Keratinocyte (primary cell): ENCODE measurements around the gene AP2A2. TPM values are rescaled to one million over a fixed set of nuclear protein-coding genes. Genes with fewer than 3 reads are reported as not detected.

Experiments used
- DNase-seq: peaks from one replicate; pipeline ENCODE4 v3.0.0-alpha.2; 2011; ENCODE audit warnings: low read depth, missing footprints, low spot score
- FAIRE-seq: peaks from 2 replicates; lab custom pipeline; 2011; peaks lifted over from hg19 to GRCh38; lab: Jason Lieb, UNC
- H2AFZ ChIP-seq: 2 replicates; pipeline ENCODE4 v1.6.0; 2012; ENCODE audit warnings: low read length, control low read depth, inconsistent platforms; ENCODE audit not compliant: control insufficient read depth
- H3K27ac ChIP-seq: 2 replicates; pipeline ENCODE4 v1.5.1; 2011; ENCODE audit warnings: low read length; ENCODE audit not compliant: control insufficient read depth, insufficient read depth
- H3K27me3 ChIP-seq: 3 replicates; pipeline ENCODE4 v1.6.0; 2011; ENCODE audit warnings: low read length; ENCODE audit not compliant: control insufficient read depth, insufficient read depth; ENCODE audit errors: extremely low read depth
- H3K36me3 ChIP-seq, 2 experiments: 2 replicates in 1 of 2; 3 replicates in 1 of 2; pipeline ENCODE4 v1.5.1; 2011; ENCODE audit warnings: low read length in 2 of 2, mild to moderate bottlenecking in 1 of 2; ENCODE audit not compliant: control insufficient read depth in 2 of 2, insufficient read depth in 2 of 2; ENCODE audit errors: extremely low read depth in 1 of 2
- H3K4me1 ChIP-seq: 3 replicates; pipeline ENCODE4 v1.5.1; 2011; ENCODE audit warnings: low read length; ENCODE audit not compliant: control insufficient read depth, insufficient read depth; ENCODE audit errors: extremely low read depth
- H3K4me2 ChIP-seq: 3 replicates; pipeline ENCODE4 v1.6.0; 2011; ENCODE audit warnings: low read depth, low read length; ENCODE audit not compliant: control insufficient read depth, insufficient read depth; ENCODE audit errors: extremely low read depth
- H3K4me3 ChIP-seq, 3 experiments: fragments of 200-600 bp in 1 of 3; sonication (generic) in 1 of 3; 2 replicates in 2 of 3; 3 replicates in 1 of 3; pipeline ENCODE4 v1.5.1; 2011 to 2016; ENCODE audit warnings: low read length in 3 of 3, mild to moderate bottlenecking in 3 of 3, control low read depth in 2 of 3, inconsistent platforms in 1 of 3, low read depth in 1 of 3, mixed read lengths in 1 of 3, mixed run types in 1 of 3, moderate library complexity in 1 of 3; ENCODE audit not compliant: control insufficient read depth in 2 of 3, insufficient read depth in 2 of 3; ENCODE audit errors: extremely low read depth in 1 of 3
- H3K79me2 ChIP-seq: 2 replicates; pipeline ENCODE4 v1.6.0; 2012; ENCODE audit warnings: low read length; ENCODE audit not compliant: control insufficient read depth, insufficient read depth
- H3K9ac ChIP-seq: 3 replicates; pipeline ENCODE4 v1.6.0; 2011; ENCODE audit warnings: low read length; ENCODE audit not compliant: control insufficient read depth, insufficient read depth; ENCODE audit errors: extremely low read depth
- H3K9me1 ChIP-seq: 3 replicates; pipeline ENCODE4 v1.6.0; 2011; ENCODE audit warnings: low read length; ENCODE audit not compliant: control insufficient read depth, insufficient read depth; ENCODE audit errors: extremely low read depth
- H3K9me3 ChIP-seq: 2 replicates; pipeline ENCODE4 v1.5.1; 2012; ENCODE audit warnings: low read depth, low read length; ENCODE audit not compliant: control insufficient read depth
- H4K20me1 ChIP-seq: 3 replicates; pipeline ENCODE4 v1.6.0; 2011; ENCODE audit warnings: low read length; ENCODE audit not compliant: control insufficient read depth, insufficient read depth; ENCODE audit errors: extremely low read depth
- EZH2 ChIP-seq: IDR thresholded peaks from one replicate; pipeline ENCODE4 v1.6.1; 2012; ENCODE audit warnings: inconsistent platforms, mild to moderate bottlenecking, low read length, moderate library complexity
- dilution Hi-C: fragments of 300-500 bp; cut with MboI; formaldehyde crosslinking; loops from one replicate; pipeline ENCODE4 v1.7.0; 2020; ENCODE audit warnings: low sequenced_read_pairs; ENCODE audit not compliant: extremely low pct_ligation_motif_present
- polyA plus RNA-seq, 5 experiments: library from polyadenylated mRNA; depleted of rRNA in 3 of 5; stranded (reverse) in 3 of 5; stranded (forward) in 1 of 5; unstranded in 1 of 5; fragments of >200 nt; gene quantifications; 1 replicate in 1 of 5; 2 replicates in 3 of 5; 3 replicates in 1 of 5; pipeline versions ENCODE4 v1.2.1 to v1.2.3, GENCODE V29; 2011 to 2012; ENCODE audit warnings: missing spikeins in 2 of 5, low read depth in 1 of 5, low replicate concordance in 1 of 5
- TF ChIP-seq, protein P1 (sequence below), 3 experiments: IDR thresholded peaks in 1 of 3; conservative IDR thresholded peaks in 1 of 3; optimal IDR thresholded peaks in 1 of 3; 2 replicates in 2 of 3; 3 replicates in 1 of 3; pipeline versions ENCODE3 to v1.5.1; 2011; ENCODE audit warnings: low read length in 3 of 3, mild to moderate bottlenecking in 3 of 3, moderate library complexity in 2 of 3, control low read depth in 1 of 3, inconsistent platforms in 1 of 3; ENCODE audit not compliant: insufficient read depth in 2 of 3; ENCODE audit errors: extremely low read depth in 1 of 3

Gene AP2A2
- polyA plus RNA-seq, 1 donor (not counting 4 experiments of a cell fraction or from before 2014, with no cell fraction given): 47.8 TPM

DNA sequence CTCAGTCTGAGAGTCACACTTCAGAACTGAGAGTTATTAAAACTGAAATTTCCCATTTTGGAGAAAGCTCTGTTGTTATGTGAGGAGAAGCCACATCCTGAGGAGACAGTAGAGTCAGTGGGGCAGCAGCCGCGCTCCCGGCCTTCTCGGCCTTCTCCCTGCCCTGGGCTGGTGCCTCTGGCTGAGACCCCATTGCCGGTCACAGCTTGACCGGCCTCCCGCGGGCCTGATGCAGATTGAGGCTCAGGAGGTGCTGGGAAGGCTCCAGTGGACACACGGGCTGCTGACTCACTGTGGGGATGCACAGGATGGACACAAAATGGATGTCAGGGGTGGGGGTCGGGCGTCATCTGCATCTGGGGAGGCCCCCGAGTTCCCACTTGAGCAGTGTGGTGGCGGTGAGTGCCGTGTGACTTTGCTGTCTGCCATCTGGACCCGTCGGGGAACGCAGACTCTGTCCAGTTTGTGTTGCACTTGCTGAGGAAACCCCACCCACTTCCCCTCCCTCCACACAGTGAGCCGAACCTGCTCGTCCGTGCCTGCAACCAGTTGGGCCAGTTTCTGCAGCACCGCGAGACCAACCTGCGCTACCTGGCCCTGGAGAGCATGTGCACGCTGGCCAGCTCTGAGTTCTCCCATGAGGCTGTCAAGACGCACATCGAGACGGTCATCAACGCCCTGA lies 60.7 kb downstream of the AP2A2 start:
- FAIRE-seq (no peak), DNase-seq (no peak)
- Histone ChIP-seq H3K4me2 (no peak overlapping the region), H3K9me3 (no peaks in the 10 kb centered on the region), H3K9me1 (no peaks in the 10 kb centered on the region), H3K79me2 (peaks cover 5% of the 10 kb centered on the region), H2AFZ (no peak overlapping the region), H3K9ac (no peak overlapping the region), H3K27ac (no peak overlapping the region), H4K20me1 (no peaks in the 10 kb centered on the region), H3K36me3 (peaks cover 15 to 29% of the 10 kb centered on the region in 2 experiments), H3K4me3 (no peak overlapping the region), H3K4me1 (no peaks in the 10 kb centered on the region), H3K27me3 (no peaks in the 10 kb centered on the region)
- dilution Hi-C loops: no loop called here
- TF ChIP-seq, protein P1, sequence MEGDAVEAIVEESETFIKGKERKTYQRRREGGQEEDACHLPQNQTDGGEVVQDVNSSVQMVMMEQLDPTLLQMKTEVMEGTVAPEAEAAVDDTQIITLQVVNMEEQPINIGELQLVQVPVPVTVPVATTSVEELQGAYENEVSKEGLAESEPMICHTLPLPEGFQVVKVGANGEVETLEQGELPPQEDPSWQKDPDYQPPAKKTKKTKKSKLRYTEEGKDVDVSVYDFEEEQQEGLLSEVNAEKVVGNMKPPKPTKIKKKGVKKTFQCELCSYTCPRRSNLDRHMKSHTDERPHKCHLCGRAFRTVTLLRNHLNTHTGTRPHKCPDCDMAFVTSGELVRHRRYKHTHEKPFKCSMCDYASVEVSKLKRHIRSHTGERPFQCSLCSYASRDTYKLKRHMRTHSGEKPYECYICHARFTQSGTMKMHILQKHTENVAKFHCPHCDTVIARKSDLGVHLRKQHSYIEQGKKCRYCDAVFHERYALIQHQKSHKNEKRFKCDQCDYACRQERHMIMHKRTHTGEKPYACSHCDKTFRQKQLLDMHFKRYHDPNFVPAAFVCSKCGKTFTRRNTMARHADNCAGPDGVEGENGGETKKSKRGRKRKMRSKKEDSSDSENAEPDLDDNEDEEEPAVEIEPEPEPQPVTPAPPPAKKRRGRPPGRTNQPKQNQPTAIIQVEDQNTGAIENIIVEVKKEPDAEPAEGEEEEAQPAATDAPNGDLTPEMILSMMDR (optimal IDR thresholded peaks at IDR 0.05 in 1 of 3, IDR thresholded peaks at IDR 0.05 in 1 of 3, conservative IDR thresholded peaks at IDR 0.05 in 1 of 3; ENCODE audit: extremely low read depth in 1 of 3, insufficient read depth in 2 of 3, low read length in 3 of 3): no peak
- no peak for TF ChIP-seq EZH2

DNA sequence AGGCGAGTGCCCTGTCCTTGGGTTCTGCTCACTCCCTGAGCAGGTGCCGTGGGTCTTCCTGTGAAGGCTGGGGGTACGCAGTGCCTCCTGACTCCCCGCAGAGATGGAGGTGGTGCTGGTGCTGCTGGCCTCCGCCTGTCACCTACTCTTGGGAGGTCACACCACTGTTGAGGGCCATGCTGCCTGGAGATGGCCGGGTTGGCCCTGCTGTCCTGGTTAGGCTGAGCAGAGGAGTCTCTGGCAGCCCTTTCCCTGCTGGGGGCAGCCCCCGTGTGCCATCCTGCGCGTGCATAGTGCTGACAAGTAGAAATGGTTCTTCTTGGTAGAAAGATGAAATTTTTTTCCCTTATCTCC lies 61.3 kb downstream of the AP2A2 start:
- dilution Hi-C loops: no loop called here
- Histone ChIP-seq H3K4me2 (no peak overlapping the region), H3K36me3 (peaks cover 15 to 27% of the 10 kb centered on the region in 2 experiments), H3K9me3 (no peaks in the 10 kb centered on the region), H3K4me3 (no peak overlapping the region), H3K27ac (no peak overlapping the region), H4K20me1 (no peaks in the 10 kb centered on the region), H3K4me1 (no peaks in the 10 kb centered on the region), H3K9ac (no peak overlapping the region), H3K27me3 (no peaks in the 10 kb centered on the region), H3K9me1 (no peaks in the 10 kb centered on the region), H3K79me2 (peaks cover 5% of the 10 kb centered on the region), H2AFZ (no peak overlapping the region)
- FAIRE-seq (no peak), DNase-seq (no peak)
- no peak for TF ChIP-seq EZH2
- TF ChIP-seq, protein P1 (optimal IDR thresholded peaks at IDR 0.05 in 1 of 3, IDR thresholded peaks at IDR 0.05 in 1 of 3, conservative IDR thresholded peaks at IDR 0.05 in 1 of 3; ENCODE audit: extremely low read depth in 1 of 3, insufficient read depth in 2 of 3, low read length in 3 of 3): no peak
